ENCODE measurements around the gene PRR4. TPM values are rescaled to one million over a fixed set of nuclear protein-coding genes. Genes with fewer than 3 reads are reported as not detected.

The PRR4 gene
- total and polyA plus RNA-seq, 9 of the 15 experiments (the other 6 are each of a cell fraction or from before 2014, with no cell fraction given): 0.45 to 5.0 (median 1.8) TPM

DNA sequence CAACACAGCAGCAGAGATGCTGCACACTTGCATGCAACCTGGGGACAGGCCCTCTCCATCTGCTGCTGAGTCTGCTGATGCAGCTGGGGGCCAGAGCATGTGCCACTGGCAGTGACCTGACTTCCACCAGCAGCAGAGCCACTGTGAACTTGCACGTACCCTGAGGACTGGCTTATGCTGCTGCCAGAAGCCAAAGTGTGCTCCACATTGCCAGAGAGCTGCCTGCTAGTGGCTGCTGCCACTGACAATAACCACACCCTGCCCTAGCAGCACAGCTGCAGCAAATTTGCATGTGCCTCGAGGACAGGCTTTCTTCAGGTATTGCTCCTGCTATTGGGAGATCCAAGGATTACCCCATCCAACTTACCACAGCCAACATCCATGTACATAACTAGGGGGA, 4.5 kb upstream of the PRR4 start:
- POLR2A ChIA-PET: no interaction called here
- H4K20me1 ChIP-seq (replicated peaks; ENCODE audit: control insufficient read depth, insufficient read depth, low read length): no peaks in the 10 kb centered on the region
- H3K36me3 ChIP-seq (ENCODE audit: control insufficient read depth, insufficient read depth, low read length): no peaks in the 10 kb centered on the region
- CTCF ChIA-PET (ENCODE audit: low intra/inter-chr PET ratio): no interaction called here
- no peaks in the 10 kb centered on the region for H3K79me2 ChIP-seq (ENCODE audit: control insufficient read depth, insufficient read depth, low read length)
- no peaks in the 10 kb centered on the region for H3K9me1 ChIP-seq (ENCODE audit: control insufficient read depth, insufficient read depth, low read length)
- FAIRE-seq: no peak
- WGBS (ENCODE audit: insufficient coverage, low coverage, missing lambda C conversion rate): 63% methylated on average over 1 of the region's 2 CpGs
- no peak overlapping the region for H3K9ac ChIP-seq (ENCODE audit: insufficient read depth in 1 of 2, low read depth in 2 of 2, low read length in 2 of 2)
- intact Hi-C loops (cut with micrococcal nuclease) (no loop called here), in situ Hi-C loops (cut with MboI) (no loop called here)
- DNase-seq (ENCODE audit: extremely low read depth in 1 of 4, low spot score in 3 of 4): no peak
- H3K27ac ChIP-seq (ENCODE audit: extremely low read depth, low read depth, low read length): no peak overlapping the region
- no peak overlapping the region for H3K4me2 ChIP-seq (ENCODE audit: insufficient read depth, low read length)
- TF ChIP-seq SIN3A (IDR thresholded peaks at IDR 0.05; ENCODE audit: borderline replicate concordance in 2 of 2, control insufficient read depth in 1 of 2, low read depth in 2 of 2, low read length in 2 of 2): no peak
- no peak for TF ChIP-seq BCOR (IDR thresholded peaks at IDR 0.05)
- no peak for TF ChIP-seq CCNT2 (IDR thresholded peaks at IDR 0.05; ENCODE audit: borderline replicate concordance, extremely low read depth, insufficient read length, low read depth, low read length)
- no peak for TF ChIP-seq ILF3 (IDR thresholded peaks at IDR 0.05; ENCODE audit: borderline replicate concordance)
- no peak for TF ChIP-seq SRSF9 (IDR thresholded peaks at IDR 0.05; ENCODE audit: borderline replicate concordance, low read depth, low read length)
- no peak for TF ChIP-seq ELF1 (tag; IDR thresholded peaks at IDR 0.05)
- no peak for TF ChIP-seq ZNF24 (IDR thresholded peaks at IDR 0.05)
- TF ChIP-seq ARID2 (IDR thresholded peaks at IDR 0.05): no peak
- no peak for TF ChIP-seq TRIM28 (IDR thresholded peaks at IDR 0.05)
- TF ChIP-seq MCM5 (IDR thresholded peaks at IDR 0.05; ENCODE audit: low read depth): no peak
- no peak for TF ChIP-seq NONO (IDR thresholded peaks at IDR 0.05; ENCODE audit: low read depth in 2 of 2, low read length in 1 of 2)
- no peak for TF ChIP-seq PRPF4 (IDR thresholded peaks at IDR 0.05; ENCODE audit: insufficient read depth, low read depth, low read length, poor library complexity, severe bottlenecking)
- TF ChIP-seq MYC (IDR thresholded peaks at IDR 0.05; ENCODE audit: low read depth, low read length): no peak
- TF ChIP-seq MYC (CRISPR knock-in tag; IDR thresholded peaks at IDR 0.05; ENCODE audit: borderline replicate concordance, low read depth): no peak
- BruUV-seq (replicated peaks): no TSS peak
- no peak for ATAC-seq
- no peaks in the 10 kb centered on the region; the same call in 1 of the 2 replicates for H3K9me3 ChIP-seq (replicated peaks; ENCODE audit: control insufficient read depth, insufficient read depth, low read depth, low read length)
- H3K4me1 ChIP-seq (replicated peaks in 1 of 2; ENCODE audit: control insufficient read depth in 2 of 2, insufficient read depth in 2 of 2, low read length in 2 of 2): no peaks in the 10 kb centered on the region
- no peak overlapping the region for H2AFZ ChIP-seq (ENCODE audit: low read depth, low read length)
- no peaks in the 10 kb centered on the region for H3K27me3 ChIP-seq (ENCODE audit: control insufficient read depth in 2 of 2, insufficient read depth in 2 of 2, low read length in 2 of 2)
- H3K4me3 ChIP-seq: no peak overlapping the region

Data from K562 (cell line).